BJ (cell line): ENCODE measurements around the gene ZNF24. TPM values are rescaled to one million over a fixed set of nuclear protein-coding genes. Genes with fewer than 3 reads are reported as not detected.
A peak's percentile ranks its signal among the peaks of the same experiment; 100 is the strongest.

ENCODE experiments used
- CTCF ChIA-PET: fragments of 350-600 bp; formaldehyde crosslinking; extraction: SDS; loops from one replicate; lab custom pipeline; 2021; ENCODE audit warnings: antibody characterized with exemption, inconsistent platforms; lab: Yijun Ruan, JAX
- POLR2A ChIA-PET: fragments of 300-600 bp; sonication (Branson Sonifier 250); formaldehyde crosslinking; extraction: SDS; loops from one replicate; lab custom pipeline; 2021; ENCODE audit warnings: antibody characterized with exemption; lab: Charles Lee
- DNase-seq: peaks from one replicate; pipeline ENCODE4 v3.0.0-alpha.2; 2011; ENCODE audit warnings: low read depth
- H3K27me3 ChIP-seq: 2 replicates; pipeline ENCODE4 v1.6.0; 2011; ENCODE audit warnings: low read length; ENCODE audit not compliant: control insufficient read depth, insufficient read depth
- H3K36me3 ChIP-seq: 2 replicates; pipeline ENCODE4 v1.5.1; 2011; ENCODE audit warnings: low read length; ENCODE audit not compliant: control insufficient read depth, insufficient read depth
- H3K4me3 ChIP-seq: 2 replicates; pipeline ENCODE4 v1.5.1; 2011; ENCODE audit warnings: low read depth, mild to moderate bottlenecking, control low read depth, low read length
- polyA plus RNA-seq: library from polyadenylated mRNA; depleted of rRNA; stranded (reverse); fragments of >200 nt; gene quantifications from 2 replicates; pipeline ENCODE4 v1.2.3, GENCODE V29; 2011
- TF ChIP-seq, protein P1 (sequence below): IDR thresholded peaks from 2 replicates; pipeline ENCODE4 v1.5.1; 2011; ENCODE audit warnings: low read depth, mild to moderate bottlenecking, control low read depth, inconsistent platforms, low read length, moderate library complexity; ENCODE audit not compliant: insufficient read depth

The ZNF24 gene
- polyA plus RNA-seq, 1 experiment = 14.9 TPM

DNA sequence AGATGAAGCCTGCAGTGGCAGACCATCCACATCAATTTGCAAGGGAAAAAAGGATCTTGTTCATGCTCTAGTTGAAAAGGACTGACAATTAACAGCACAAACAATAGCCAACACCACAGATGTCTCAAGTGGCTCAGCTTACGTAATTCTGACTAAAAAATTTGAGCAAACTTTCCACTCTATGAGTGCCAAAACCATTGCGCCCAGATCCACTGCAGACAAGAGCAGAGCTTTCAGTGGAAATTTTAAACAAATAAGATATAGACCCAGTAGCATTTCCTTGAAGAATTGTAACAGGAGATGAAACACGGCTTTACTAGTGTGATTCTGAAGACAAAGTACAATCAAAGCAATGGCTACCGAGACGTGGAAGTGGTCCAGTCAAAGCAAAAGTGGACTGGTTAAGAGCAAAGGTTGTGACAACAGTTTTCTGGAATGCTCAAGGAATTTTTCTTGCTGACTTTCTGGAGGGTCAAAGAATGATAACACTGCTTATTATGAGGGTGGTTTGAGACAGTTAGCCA lies 44.9 kb upstream of the ZNF24 start:
- no peak for DNase-seq
- H3K36me3 ChIP-seq = no peaks in the 10 kb centered on the region
- ChIA-PET POLR2A (no interaction called here), CTCF (no interaction called here)
- no peak overlapping the region for H3K4me3 ChIP-seq
- H3K27me3 ChIP-seq = no peaks in the 10 kb centered on the region
- TF ChIP-seq, protein P1, sequence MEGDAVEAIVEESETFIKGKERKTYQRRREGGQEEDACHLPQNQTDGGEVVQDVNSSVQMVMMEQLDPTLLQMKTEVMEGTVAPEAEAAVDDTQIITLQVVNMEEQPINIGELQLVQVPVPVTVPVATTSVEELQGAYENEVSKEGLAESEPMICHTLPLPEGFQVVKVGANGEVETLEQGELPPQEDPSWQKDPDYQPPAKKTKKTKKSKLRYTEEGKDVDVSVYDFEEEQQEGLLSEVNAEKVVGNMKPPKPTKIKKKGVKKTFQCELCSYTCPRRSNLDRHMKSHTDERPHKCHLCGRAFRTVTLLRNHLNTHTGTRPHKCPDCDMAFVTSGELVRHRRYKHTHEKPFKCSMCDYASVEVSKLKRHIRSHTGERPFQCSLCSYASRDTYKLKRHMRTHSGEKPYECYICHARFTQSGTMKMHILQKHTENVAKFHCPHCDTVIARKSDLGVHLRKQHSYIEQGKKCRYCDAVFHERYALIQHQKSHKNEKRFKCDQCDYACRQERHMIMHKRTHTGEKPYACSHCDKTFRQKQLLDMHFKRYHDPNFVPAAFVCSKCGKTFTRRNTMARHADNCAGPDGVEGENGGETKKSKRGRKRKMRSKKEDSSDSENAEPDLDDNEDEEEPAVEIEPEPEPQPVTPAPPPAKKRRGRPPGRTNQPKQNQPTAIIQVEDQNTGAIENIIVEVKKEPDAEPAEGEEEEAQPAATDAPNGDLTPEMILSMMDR = no peak

DNA sequence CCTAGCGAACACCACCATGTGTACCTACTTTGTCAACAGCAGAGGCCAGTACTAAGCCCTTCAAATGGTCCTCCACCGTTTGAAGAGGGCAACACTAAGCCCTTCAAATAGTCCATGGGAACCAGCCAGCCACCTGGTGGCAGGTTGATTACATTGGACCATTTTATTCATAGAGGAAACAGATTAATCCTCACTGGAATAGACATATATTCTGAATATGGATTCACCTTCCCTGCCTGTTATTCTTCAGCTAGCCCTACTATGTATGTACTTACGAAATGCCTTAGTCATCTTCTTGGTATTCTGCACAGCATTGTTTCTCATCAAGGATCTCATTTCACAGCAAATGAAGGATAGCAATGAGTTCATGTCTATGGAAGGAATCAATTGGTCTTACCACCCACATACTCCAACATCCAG lies 42.9 kb upstream of the ZNF24 start:
- Histone ChIP-seq H3K4me3 (no peak overlapping the region), H3K36me3 (no peaks in the 10 kb centered on the region), H3K27me3 (peaks cover 2% of the 10 kb centered on the region; the same call in 1 of the 2 replicates)
- ChIA-PET CTCF (interaction anchor here (0.7 to 2.3 kb wide), 11 partner anchors 9 to 563 kb away, joined by 3 to 11 read pairs (median 4); partner anchors contain the start of gene INO80C), POLR2A (interaction anchor here (0.6 kb wide), 1 partner anchor 604 kb away, joined by 4 read pairs; no protein-coding TSS in a partner anchor)
- DNase-seq = no peak
- TF ChIP-seq, protein P1 = peak; percentile 19; the same call in 1 of the 2 replicates

DNA sequence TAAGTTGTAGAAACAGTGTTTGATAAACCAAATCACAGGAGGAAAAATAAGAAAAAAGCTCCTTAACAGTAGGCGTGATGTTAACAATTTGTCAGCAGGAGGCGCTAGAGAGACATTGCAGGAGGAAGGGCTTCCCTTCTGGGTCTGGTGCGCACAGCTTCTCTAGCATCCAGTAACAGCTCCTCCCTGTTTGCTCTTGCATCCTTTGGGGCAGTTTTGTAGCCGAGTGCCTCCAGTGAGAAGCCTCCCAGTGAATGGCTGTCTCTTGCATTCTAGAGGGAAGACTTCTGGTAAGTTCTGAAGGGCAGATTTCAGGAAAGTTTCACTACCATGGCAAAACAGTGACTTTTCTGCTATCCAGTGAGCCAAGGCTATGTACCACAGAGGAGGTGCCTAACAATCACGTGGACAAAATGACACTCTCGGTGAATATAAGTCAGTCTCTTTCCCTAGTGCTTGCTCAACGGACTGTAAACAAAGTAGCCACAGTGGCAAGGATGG lies 42.4 kb upstream of the ZNF24 start:
- POLR2A ChIA-PET = interaction anchor here (0.6 kb wide), 1 partner anchor 603 kb away, joined by 4 read pairs; no protein-coding TSS in a partner anchor
- no peak for DNase-seq

DNA sequence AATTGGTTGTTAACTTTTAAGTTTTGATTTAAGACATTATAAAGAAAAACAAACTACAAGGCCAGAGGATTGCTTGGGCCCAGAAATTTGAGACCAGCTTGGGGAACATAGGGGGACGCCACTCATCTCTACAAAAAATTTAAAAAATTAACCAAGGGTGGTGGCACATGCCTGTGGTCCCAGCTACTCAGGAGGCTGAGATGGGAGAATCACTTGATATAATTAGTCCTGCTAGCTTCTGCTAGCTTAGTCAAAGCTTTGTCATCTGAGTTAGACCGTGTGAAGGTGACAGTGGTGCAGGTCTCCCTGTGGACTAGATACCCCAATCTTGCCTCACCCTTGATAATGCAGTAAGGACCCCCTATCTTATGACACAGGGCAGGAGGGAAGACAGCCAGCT lies 38.9 kb upstream of the ZNF24 start:
- POLR2A ChIA-PET = no interaction called here
- Histone ChIP-seq H3K27me3 (peaks cover 7% of the 10 kb centered on the region; the same call in 1 of the 2 replicates), H3K4me3 (no peak overlapping the region), H3K36me3 (no peaks in the 10 kb centered on the region)
- CTCF ChIA-PET = interaction anchor here (0.7 to 1.4 kb wide), 3 partner anchors 15 to 291 kb away, joined by 3 read pairs; no protein-coding TSS in a partner anchor
- TF ChIP-seq, protein P1 = no peak
- no peak for DNase-seq

More for the DNA sequence above, 42.4 kb upstream of the ZNF24 start:
- Histone ChIP-seq H3K36me3 (no peaks in the 10 kb centered on the region), H3K27me3 (peaks cover 2% of the 10 kb centered on the region; the same call in 1 of the 2 replicates), H3K4me3 (no peak overlapping the region)
- TF ChIP-seq, protein P1 = peak; percentile 89
- CTCF ChIA-PET = interaction anchor here (0.6 to 2.3 kb wide), 18 partner anchors 10 to 564 kb away, joined by 3 to 11 read pairs (median 4); partner anchors contain the start of genes INO80C and ZNF396

DNA sequence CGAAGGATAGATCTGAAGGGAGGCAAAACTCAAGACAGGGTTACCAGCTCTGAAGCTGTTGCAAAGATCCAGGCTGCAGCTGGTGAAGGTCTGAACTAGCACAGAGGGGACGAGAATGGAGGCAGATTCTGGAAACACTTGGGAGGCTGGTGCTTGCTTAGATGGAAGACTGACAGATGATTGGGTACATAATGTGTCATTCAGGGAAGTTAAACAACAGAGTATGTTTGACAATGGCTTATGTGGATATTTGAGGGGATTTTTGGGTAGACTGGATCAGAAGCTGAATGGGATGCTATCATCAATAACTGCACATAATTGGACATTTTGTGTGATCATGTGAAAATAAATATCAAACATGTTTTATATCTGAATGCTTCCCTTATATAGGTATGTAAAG lies 35.2 kb upstream of the ZNF24 start:
- TF ChIP-seq, protein P1 = no peak
- ChIA-PET POLR2A (no interaction called here), CTCF (interaction anchor here (1.5 kb wide), 1 partner anchor 9 kb away, joined by 3 read pairs; no protein-coding TSS in a partner anchor)
- H3K27me3 ChIP-seq = peaks cover 7% of the 10 kb centered on the region; the same call in 1 of the 2 replicates
- no peak overlapping the region for H3K4me3 ChIP-seq
- no peak for DNase-seq
- no peaks in the 10 kb centered on the region for H3K36me3 ChIP-seq
